Kidney (tissue), 22 donors: ENCODE data around the gene TCEAL8. TPM values are rescaled to one million over a fixed set of nuclear protein-coding genes. Genes with fewer than 3 reads are reported as not detected.
A peak's percentile ranks its signal among the peaks of the same experiment; 100 is the strongest.

ENCODE experiments used
- DNase-seq, 5 donors: peaks; one replicate each; pipeline ENCODE4 v3.0.0-alpha.2; 2013 to 2020
- FAIRE-seq: peaks from 2 replicates; lab custom pipeline; 2012; peaks lifted over from hg19 to GRCh38; lab: Jason Lieb, UNC
- H3K27ac ChIP-seq, 2 donors: one replicate each; pipeline ENCODE4 v1.7.0; 2013; ENCODE audit warnings: low read depth in 2 of 2, low read length in 2 of 2, inconsistent platforms in 1 of 2
- H3K27me3 ChIP-seq: one replicate; pipeline ENCODE4 v1.7.1; 2013; ENCODE audit warnings: low read length, inconsistent platforms; ENCODE audit not compliant: control insufficient read depth, insufficient read depth
- H3K36me3 ChIP-seq, 3 donors: one replicate each; pipeline versions ENCODE4 v1.7.0 to v1.7.1; 2013; ENCODE audit warnings: low read length in 3 of 3, control low read depth in 1 of 3, inconsistent platforms in 1 of 3; ENCODE audit not compliant: insufficient read depth in 3 of 3, control insufficient read depth in 2 of 3
- H3K4me1 ChIP-seq, 3 donors: one replicate each; pipeline versions ENCODE4 v1.7.0 to v1.7.1; 2013; ENCODE audit warnings: low read length in 3 of 3, inconsistent platforms in 1 of 3, low read depth in 1 of 3; ENCODE audit not compliant: control insufficient read depth in 2 of 3, insufficient read depth in 2 of 3
- H3K4me3 ChIP-seq, 3 donors: one replicate each; pipeline versions ENCODE4 v1.7.0 to v1.8.1; 2013; ENCODE audit warnings: low read length in 3 of 3, control low read depth in 1 of 3, inconsistent platforms in 1 of 3
- H3K9ac ChIP-seq, 3 donors: one replicate each; pipeline versions ENCODE4 v1.7.0 to v1.7.1; 2013; ENCODE audit warnings: low read length in 3 of 3, control low read depth in 1 of 3, inconsistent platforms in 1 of 3
- H3K9me3 ChIP-seq, 3 donors: one replicate each; pipeline versions ENCODE4 v1.7.0 to v1.7.1; 2013; ENCODE audit warnings: low read length in 3 of 3, control low read depth in 1 of 3, inconsistent platforms in 1 of 3; ENCODE audit not compliant: control insufficient read depth in 2 of 3, insufficient read depth in 1 of 3
- CTCF ChIP-seq: IDR thresholded peaks from 3 replicates; pipeline ENCODE4 v1.5.1; 2012; ENCODE audit warnings: mild to moderate bottlenecking, moderate library complexity, borderline replicate concordance; ENCODE audit not compliant: insufficient read depth; ENCODE audit errors: extremely low read depth
- intact Hi-C: fragments of 100-400 bp; cut with DNase I; formaldehyde crosslinking; loops from one replicate; pipeline ENCODE4 v1.11.1; 2022
- long read RNA-seq, 10 donors: library from polyadenylated mRNA in 1 of 10; unstranded in 1 of 10; transcript quantifications; one replicate each; pipeline ENCODE4 v2.0.0 and lab custom pipeline, GENCODE V29; 2021 to 2026
- polyA plus RNA-seq: library from polyadenylated mRNA; stranded (reverse); fragments of 350-450 nt; fragmentation: Illumina TruSeq; extraction: RNeasy Lipid Tissue Mini Kit (QIAGEN cat#74804); gene quantifications from one replicate; pipeline ENCODE4 v1.2.3, GENCODE V29; 2014; ENCODE audit warnings: low read depth, low replicate concordance; ENCODE audit not compliant: insufficient read depth
- total RNA-seq: library from RNA; stranded (reverse); fragmentation: NEBNext Ultra II Directional; extraction: Animal tissue kit (Norgen Biotek cat#: 25700); gene quantifications from one replicate; pipeline ENCODE4 v1.2.1, GENCODE V29; 2021
- donor health status: control.
- donor health status: control.
- donor health status: control.
- donor health status: control.
- donor health status: control.
- donor health status: DM: yes; HTN: yes; CAD: no.
- donor health status: Normal renal cell carcinoma (clear cell type).

TCEAL8 gene
- 49.7 TPM for total RNA-seq
- polyA plus RNA-seq: 88.5 TPM
- long read RNA-seq, donor 1, transcript TCEAL8-202 (3 exons, 1,222 nt): major isoform, 49 of 65 reads
- long read RNA-seq, donor 1, transcript TCEAL8-201 (2 exons, 1,131 nt): minor isoform, 10 of 65 reads
- long read RNA-seq, donor 1, partial matches to known transcripts: 6 of 65 reads
- long read RNA-seq, donor 1, other reads (novel, unspliced or antisense): 0 of 65 reads
- long read RNA-seq, donor 2, transcript TCEAL8-202 (3 exons, 1,222 nt): major isoform, 53 of 68 reads
- long read RNA-seq, donor 2, transcript TCEAL8-201 (2 exons, 1,131 nt): minor isoform, 15 of 68 reads
- long read RNA-seq, donor 2, partial matches to known transcripts: 0 of 68 reads
- long read RNA-seq, donor 2, other reads (novel, unspliced or antisense): 0 of 68 reads
- long read RNA-seq, donor 3, transcript TCEAL8-201 (2 exons, 1,131 nt): minor isoform, 26 of 105 reads
- long read RNA-seq, donor 3, transcript TCEAL8-202 (3 exons, 1,222 nt): major isoform, 66 of 105 reads
- long read RNA-seq, donor 3, partial matches to known transcripts: 8 of 105 reads
- long read RNA-seq, donor 3, other reads (novel, unspliced or antisense): 5 of 105 reads
- long read RNA-seq, donor 4, transcript TCEAL8-201 (2 exons, 1,131 nt): minor isoform, 16 of 62 reads
- long read RNA-seq, donor 4, transcript TCEAL8-202 (3 exons, 1,222 nt): major isoform, 40 of 62 reads
- long read RNA-seq, donor 4, partial matches to known transcripts: 6 of 62 reads
- long read RNA-seq, donor 4, other reads (novel, unspliced or antisense): 0 of 62 reads
- long read RNA-seq, donor 5, partial matches to known transcripts: 0 of 6 reads
- long read RNA-seq, donor 5, other reads (novel, unspliced or antisense): 0 of 6 reads
- long read RNA-seq, donor 6, transcript TCEAL8-201 (2 exons, 1,131 nt): minor isoform, 44 of 265 reads
- long read RNA-seq, donor 6, transcript TCEAL8-202 (3 exons, 1,222 nt): major isoform, 141 of 265 reads
- long read RNA-seq, donor 6, partial matches to known transcripts: 80 of 265 reads
- long read RNA-seq, donor 6, other reads (novel, unspliced or antisense): 0 of 265 reads
- long read RNA-seq, donor 7, transcript TCEAL8-201 (2 exons, 1,131 nt): minor isoform, 7 of 28 reads
- long read RNA-seq, donor 7, transcript TCEAL8-202 (3 exons, 1,222 nt): major isoform, 13 of 28 reads
- long read RNA-seq, donor 7, partial matches to known transcripts: 2 of 28 reads
- long read RNA-seq, donor 7, other reads (novel, unspliced or antisense): 6 of 28 reads
- long read RNA-seq, donor 8, transcript TCEAL8-201 (2 exons, 1,131 nt): minor isoform, 20 of 76 reads
- long read RNA-seq, donor 8, transcript TCEAL8-202 (3 exons, 1,222 nt): major isoform, 34 of 76 reads
- long read RNA-seq, donor 8, partial matches to known transcripts: 22 of 76 reads
- long read RNA-seq, donor 8, other reads (novel, unspliced or antisense): 0 of 76 reads
- long read RNA-seq, donor 9, transcript TCEAL8-201 (2 exons, 1,131 nt): minor isoform, 12 of 36 reads
- long read RNA-seq, donor 9, transcript TCEAL8-202 (3 exons, 1,222 nt): major isoform, 24 of 36 reads
- long read RNA-seq, donor 9, partial matches to known transcripts: 0 of 36 reads
- long read RNA-seq, donor 9, other reads (novel, unspliced or antisense): 0 of 36 reads
- long read RNA-seq, donor 10, transcript TCEAL8-201 (2 exons, 1,131 nt): minor isoform, 12 of 64 reads
- long read RNA-seq, donor 10, transcript TCEAL8-202 (3 exons, 1,222 nt): major isoform, 36 of 64 reads
- long read RNA-seq, donor 10, partial matches to known transcripts: 16 of 64 reads
- long read RNA-seq, donor 10, other reads (novel, unspliced or antisense): 0 of 64 reads

- TF ChIP-seq CTCF: no peak
- no peaks in the 10 kb centered on the region for H3K9me3 ChIP-seq
- H3K4me3 ChIP-seq: peak within 1 kb of the TSS; percentile 73 to 92 (median 91)
- DNase-seq (peak; percentile 82 to 95 (median 91)), FAIRE-seq (no peak)
- H3K27ac ChIP-seq: peak within 1 kb of the TSS; percentile 77 to 93
- H3K27me3 ChIP-seq: peaks cover 2% of the 10 kb centered on the region
- no peaks in the 10 kb centered on the region for H3K36me3 ChIP-seq
- peak within 1 kb of the TSS; percentile 71 to 88 (median 85) for H3K9ac ChIP-seq
- intact Hi-C loops: no loop called here
- H3K4me1 ChIP-seq: no peaks in the 10 kb centered on the region
Observed at GRCh38 chrX:103254921-103255493, at the start of gene TCEAL8. TSS of gene TCEAL8 (minus strand) at chrX:103255155. CDS start at chrX:103253979, 1,176 bp downstream.

GRCh38 chrX:103304705-103305104 lies 49.8 kb upstream of the TCEAL8 start:
- H3K27ac ChIP-seq: no peak overlapping the region
- H3K27me3 ChIP-seq: no peaks in the 10 kb centered on the region
- TF ChIP-seq CTCF: no peak
- no peak overlapping the region for H3K4me3 ChIP-seq
- no peak overlapping the region for H3K9ac ChIP-seq
- no peaks in the 10 kb centered on the region for H3K9me3 ChIP-seq
- H3K4me1 ChIP-seq: no peaks in the 10 kb centered on the region
- DNase-seq (no peak), FAIRE-seq (no peak)
- intact Hi-C loops: no loop called here
- no peaks in the 10 kb centered on the region for H3K36me3 ChIP-seq
